CD14-positive monocyte (primary cell): ENCODE results near the gene SPAG16. TPM values are rescaled to one million over a fixed set of nuclear protein-coding genes. Genes with fewer than 3 reads are reported as not detected.

Experiments used
- DNase-seq, 3 donors: peaks; one replicate each; pipeline ENCODE4 v3.0.0-alpha.2; 2011 to 2022
- H2AFZ ChIP-seq: 2 replicates; pipeline ENCODE4 v1.6.0; 2012; ENCODE audit warnings: mild to moderate bottlenecking, low read depth, low read length, inconsistent platforms; ENCODE audit not compliant: insufficient read depth, poor library complexity, severe bottlenecking
- H3K27ac ChIP-seq, 2 donors: 1 replicate in 1 of 2; 2 replicates in 1 of 2; pipeline ENCODE4 v1.5.1; 2012 to 2013; ENCODE audit warnings: low read length in 2 of 2, control low read depth in 1 of 2, inconsistent platforms in 1 of 2, low read depth in 1 of 2, mild to moderate bottlenecking in 1 of 2
- H3K27me3 ChIP-seq, 2 donors: one replicate each; pipeline versions ENCODE4 v1.6.0 to v1.6.1; 2011 to 2013; ENCODE audit warnings: low read length in 2 of 2; ENCODE audit not compliant: control insufficient read depth in 2 of 2, insufficient read depth in 2 of 2
- H3K36me3 ChIP-seq, 2 donors: replicated peaks in 1 of 2; 1 replicate in 1 of 2; 2 replicates in 1 of 2; pipeline versions ENCODE4 v1.5.1 to v1.6.1; 2012 to 2013; ENCODE audit warnings: low read length in 2 of 2, control low read depth in 1 of 2, inconsistent platforms in 1 of 2, mild to moderate bottlenecking in 1 of 2; ENCODE audit not compliant: insufficient read depth in 2 of 2, control insufficient read depth in 1 of 2
- H3K4me1 ChIP-seq, 2 donors: 1 replicate in 1 of 2; 2 replicates in 1 of 2; pipeline versions ENCODE4 v1.5.1 to v1.6.1; 2012 to 2013; ENCODE audit warnings: low read length in 2 of 2, control low read depth in 1 of 2, inconsistent platforms in 1 of 2, mild to moderate bottlenecking in 1 of 2, moderate library complexity in 1 of 2; ENCODE audit not compliant: insufficient read depth in 2 of 2, control insufficient read depth in 1 of 2
- H3K4me2 ChIP-seq: replicated peaks from 2 replicates; pipeline ENCODE3; 2012; ENCODE audit warnings: low read length, moderate library complexity, mild to moderate bottlenecking; ENCODE audit not compliant: poor library complexity, severe bottlenecking; ENCODE audit errors: extremely low read depth
- H3K4me3 ChIP-seq, 3 experiments: fragments of 200-600 bp in 1 of 3; sonication (generic) in 1 of 3; replicated peaks in 1 of 3; 1 replicate in 2 of 3; 2 replicates in 1 of 3; pipeline ENCODE4 v1.5.1; 2011 to 2013; ENCODE audit warnings: low read length in 3 of 3, mild to moderate bottlenecking in 3 of 3, control low read depth in 2 of 3, low read depth in 2 of 3, inconsistent platforms in 1 of 3, moderate library complexity in 1 of 3
- H3K79me2 ChIP-seq: 2 replicates; pipeline ENCODE4 v1.6.0; 2012; ENCODE audit warnings: mild to moderate bottlenecking, control low read depth, inconsistent platforms, low read length, moderate library complexity; ENCODE audit not compliant: insufficient read depth
- H3K9ac ChIP-seq: 2 replicates; pipeline ENCODE4 v1.6.0; 2017; ENCODE audit warnings: low read length, mild to moderate bottlenecking; ENCODE audit not compliant: insufficient read depth, poor library complexity, severe bottlenecking
- H3K9me3 ChIP-seq, 2 donors: replicated peaks in 1 of 2; 1 replicate in 1 of 2; 2 replicates in 1 of 2; pipeline versions ENCODE4 v1.5.1 to v1.6.1; 2012 to 2013; ENCODE audit warnings: low read length in 2 of 2, control low read depth in 1 of 2; ENCODE audit not compliant: control insufficient read depth in 1 of 2, insufficient read depth in 1 of 2
- H4K20me1 ChIP-seq: 2 replicates; pipeline ENCODE4 v1.6.0; 2012; ENCODE audit warnings: mild to moderate bottlenecking, low read length, control low read depth, moderate library complexity; ENCODE audit not compliant: insufficient read depth
- H3K27ac Mint-ChIP-seq, 7 donors: one replicate each; pipeline ENCODE4 v1.8.0; 2020; ENCODE audit warnings: mild to moderate bottlenecking in 7 of 7, mixed read lengths in 7 of 7, moderate library complexity in 6 of 7, inconsistent platforms in 2 of 7
- H3K27me3 Mint-ChIP-seq, 3 donors: one replicate each; pipeline ENCODE4 v1.8.0; 2021 to 2022; ENCODE audit warnings: low read depth in 3 of 3, mild to moderate bottlenecking in 3 of 3, mixed read lengths in 3 of 3, moderate library complexity in 3 of 3, inconsistent platforms in 1 of 3
- H3K36me3 Mint-ChIP-seq, 2 donors: one replicate each; pipeline ENCODE4 v1.8.0; 2020; ENCODE audit warnings: mixed read lengths in 2 of 2, inconsistent platforms in 1 of 2, mild to moderate bottlenecking in 1 of 2
- H3K4me1 Mint-ChIP-seq: one replicate; pipeline ENCODE4 v1.8.0; 2020; ENCODE audit warnings: mild to moderate bottlenecking, mixed read lengths
- H3K4me3 Mint-ChIP-seq, 2 donors: one replicate each; pipeline ENCODE4 v1.8.0; 2020; ENCODE audit warnings: mild to moderate bottlenecking in 2 of 2, mixed read lengths in 2 of 2, moderate library complexity in 1 of 2
- H3K9me3 Mint-ChIP-seq, 7 donors: one replicate each; pipeline ENCODE4 v1.8.0; 2020 to 2022; ENCODE audit warnings: mixed read lengths in 7 of 7, mild to moderate bottlenecking in 6 of 7, moderate library complexity in 6 of 7, inconsistent platforms in 2 of 7
- WGBS: methylation state at CpG from one replicate; pipeline ENCODE4 v1.1.5; 2013; ENCODE audit warnings: missing lambda C conversion rate; ENCODE audit not compliant: insufficient coverage; 5-methylcytosine and 5-hydroxymethylcytosine counted together
- intact Hi-C, 2 donors: fragments of 100-400 bp; cut with micrococcal nuclease; formaldehyde crosslinking; loops; one replicate each; pipeline versions ENCODE4 v1.15.0 to v1.15.1; 2023
- polyA plus RNA-seq, 3 donors: library from polyadenylated mRNA; depleted of rRNA in 1 of 3; unstranded in 2 of 3; stranded (reverse) in 1 of 3; fragments of 300-500 nt in 2 of 3; fragments of >200 nt in 1 of 3; fragmentation: Illumina TruSeq in 2 of 3; gene quantifications; 1 replicate in 2 of 3; 2 replicates in 1 of 3; pipeline ENCODE4 v1.2.3, GENCODE V29; 2012 to 2021
- TF ChIP-seq, protein P1 (sequence below): fragments of 200-600 bp; IDR thresholded peaks from one replicate; pipeline ENCODE4 v1.8.0; 2022; ENCODE audit warnings: antibody characterized with exemption, mild to moderate bottlenecking

SPAG16 gene
- polyA plus RNA-seq, 3 donors: 0.12 to 0.30 TPM; not detected in 1

DNA sequence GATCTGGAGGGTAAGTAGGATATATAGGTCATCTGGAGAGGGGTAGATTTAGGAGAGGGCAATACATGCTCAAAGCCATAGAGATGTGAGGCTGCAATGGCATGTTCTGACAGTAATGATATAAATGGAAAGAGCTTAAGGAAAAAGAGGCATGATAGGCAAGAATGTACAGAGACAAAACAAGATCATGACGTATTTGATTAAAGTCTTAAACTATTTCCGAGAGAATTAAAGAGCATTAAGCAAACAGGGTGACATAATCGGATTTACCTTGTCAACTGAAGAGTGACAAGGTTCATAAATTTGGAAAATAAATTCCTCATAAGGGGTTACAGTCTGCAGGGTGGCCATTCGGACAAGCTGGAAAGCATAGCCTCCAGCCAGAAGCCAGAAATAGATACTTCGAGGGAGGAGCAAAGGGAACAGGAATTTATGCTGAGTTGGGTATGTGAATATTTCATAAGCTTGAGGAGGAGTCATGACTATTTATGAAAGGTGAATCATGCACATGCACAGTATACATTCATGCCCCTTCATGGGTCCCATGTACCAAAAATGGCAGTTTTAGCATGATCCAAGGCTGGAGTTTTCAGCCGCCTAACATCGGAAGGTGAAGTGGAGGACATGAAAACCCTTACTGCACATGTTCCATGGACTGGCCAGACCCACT, 730.4 kb downstream of the SPAG16 start:
- no peaks in the 10 kb centered on the region for H3K79me2 ChIP-seq
- H3K4me3 ChIP-seq: no peak overlapping the region
- H2AFZ ChIP-seq: no peak overlapping the region
- H3K4me1 Mint-ChIP-seq: no peaks in the 10 kb centered on the region
- H3K9me3 Mint-ChIP-seq: peaks cover 0 to 7% (median 4%) of the 10 kb centered on the region in 7 donors
- H3K9ac ChIP-seq: no peak overlapping the region
- no peaks in the 10 kb centered on the region for H3K27me3 Mint-ChIP-seq
- no peaks in the 10 kb centered on the region for H3K4me1 ChIP-seq
- H3K36me3 Mint-ChIP-seq: no peaks in the 10 kb centered on the region
- H3K4me2 ChIP-seq: no peak overlapping the region
- H3K27me3 ChIP-seq: no peaks in the 10 kb centered on the region
- no peak overlapping the region for H3K4me3 Mint-ChIP-seq
- TF ChIP-seq, protein P1, sequence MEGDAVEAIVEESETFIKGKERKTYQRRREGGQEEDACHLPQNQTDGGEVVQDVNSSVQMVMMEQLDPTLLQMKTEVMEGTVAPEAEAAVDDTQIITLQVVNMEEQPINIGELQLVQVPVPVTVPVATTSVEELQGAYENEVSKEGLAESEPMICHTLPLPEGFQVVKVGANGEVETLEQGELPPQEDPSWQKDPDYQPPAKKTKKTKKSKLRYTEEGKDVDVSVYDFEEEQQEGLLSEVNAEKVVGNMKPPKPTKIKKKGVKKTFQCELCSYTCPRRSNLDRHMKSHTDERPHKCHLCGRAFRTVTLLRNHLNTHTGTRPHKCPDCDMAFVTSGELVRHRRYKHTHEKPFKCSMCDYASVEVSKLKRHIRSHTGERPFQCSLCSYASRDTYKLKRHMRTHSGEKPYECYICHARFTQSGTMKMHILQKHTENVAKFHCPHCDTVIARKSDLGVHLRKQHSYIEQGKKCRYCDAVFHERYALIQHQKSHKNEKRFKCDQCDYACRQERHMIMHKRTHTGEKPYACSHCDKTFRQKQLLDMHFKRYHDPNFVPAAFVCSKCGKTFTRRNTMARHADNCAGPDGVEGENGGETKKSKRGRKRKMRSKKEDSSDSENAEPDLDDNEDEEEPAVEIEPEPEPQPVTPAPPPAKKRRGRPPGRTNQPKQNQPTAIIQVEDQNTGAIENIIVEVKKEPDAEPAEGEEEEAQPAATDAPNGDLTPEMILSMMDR: no peak
- DNase-seq: no peak
- H4K20me1 ChIP-seq: no peaks in the 10 kb centered on the region
- no peaks in the 10 kb centered on the region for H3K36me3 ChIP-seq
- 78% methylated on average over 6 of the region's 7 CpGs for WGBS
- peaks cover 4% of the 10 kb centered on the region in 2 donors for H3K9me3 ChIP-seq
- no peak overlapping the region for H3K27ac Mint-ChIP-seq
- intact Hi-C loops: no loop called here
- H3K27ac ChIP-seq: no peak overlapping the region

DNA sequence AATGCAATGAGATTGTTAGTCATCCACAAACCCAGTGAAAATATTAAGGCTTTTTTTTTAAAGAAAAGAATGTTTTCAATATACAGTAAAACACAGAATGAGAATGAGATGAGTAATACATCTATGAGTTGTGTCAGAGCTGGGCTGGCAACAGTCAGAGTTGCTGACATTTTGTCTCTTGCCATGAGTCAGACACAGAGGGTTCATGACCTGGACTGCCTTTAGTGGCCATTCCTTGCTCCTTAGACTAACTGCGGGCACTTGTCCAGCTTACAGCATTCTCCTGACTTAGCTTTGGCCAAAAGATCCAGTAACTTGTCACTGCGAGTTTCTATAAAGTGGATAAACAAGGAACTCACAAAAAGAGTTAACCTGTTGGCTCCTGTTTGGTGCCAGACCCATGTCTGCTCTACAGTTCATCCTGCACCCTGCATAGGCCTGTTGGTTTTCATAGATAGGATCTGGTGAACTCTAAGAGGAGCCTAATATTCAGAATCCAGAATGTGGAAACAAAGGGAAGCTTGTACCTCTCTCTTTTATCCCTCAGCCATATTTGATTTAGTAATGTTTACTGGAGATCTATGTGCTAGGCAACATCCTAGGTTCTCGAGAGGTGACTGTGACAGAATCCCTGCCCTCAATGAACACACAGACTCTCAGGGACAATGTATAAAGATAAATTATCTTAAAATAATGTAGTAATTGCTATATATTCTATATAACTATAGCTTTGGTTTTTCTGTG, 735.1 kb downstream of the SPAG16 start:
- Histone ChIP-seq H2AFZ (no peak overlapping the region), H3K36me3 (no peaks in the 10 kb centered on the region), H3K4me1 (no peaks in the 10 kb centered on the region), H3K4me2 (no peak overlapping the region), H4K20me1 (no peaks in the 10 kb centered on the region), H3K79me2 (no peaks in the 10 kb centered on the region), H3K9ac (no peak overlapping the region), H3K27ac (no peak overlapping the region), H3K4me3 (no peak overlapping the region), H3K9me3 (peaks cover 4% of the 10 kb centered on the region in 2 donors), H3K27me3 (no peaks in the 10 kb centered on the region)
- H3K4me1 Mint-ChIP-seq: peaks cover 2% of the 10 kb centered on the region
- no peaks in the 10 kb centered on the region for H3K36me3 Mint-ChIP-seq
- peaks cover 0 to 2% (median 0%) of the 10 kb centered on the region in 3 donors for H3K27me3 Mint-ChIP-seq
- intact Hi-C loops: no loop called here
- peaks cover 0 to 10% (median 4%) of the 10 kb centered on the region in 7 donors for H3K9me3 Mint-ChIP-seq
- TF ChIP-seq, protein P1: no peak
- H3K4me3 Mint-ChIP-seq: no peak overlapping the region
- no peak for DNase-seq
- 94% methylated on average over 2 of the region's 3 CpGs for WGBS
- no peak overlapping the region for H3K27ac Mint-ChIP-seq
